Globus pallidus (tissue), 1 donor: ENCODE measurements around the gene ADPRH.

Source experiments
- DNase-seq: peaks from one replicate; pipeline ENCODE4 v3.0.0-alpha.2; 2015; ENCODE audit warnings: low spot score

ADPRH gene

DNA sequence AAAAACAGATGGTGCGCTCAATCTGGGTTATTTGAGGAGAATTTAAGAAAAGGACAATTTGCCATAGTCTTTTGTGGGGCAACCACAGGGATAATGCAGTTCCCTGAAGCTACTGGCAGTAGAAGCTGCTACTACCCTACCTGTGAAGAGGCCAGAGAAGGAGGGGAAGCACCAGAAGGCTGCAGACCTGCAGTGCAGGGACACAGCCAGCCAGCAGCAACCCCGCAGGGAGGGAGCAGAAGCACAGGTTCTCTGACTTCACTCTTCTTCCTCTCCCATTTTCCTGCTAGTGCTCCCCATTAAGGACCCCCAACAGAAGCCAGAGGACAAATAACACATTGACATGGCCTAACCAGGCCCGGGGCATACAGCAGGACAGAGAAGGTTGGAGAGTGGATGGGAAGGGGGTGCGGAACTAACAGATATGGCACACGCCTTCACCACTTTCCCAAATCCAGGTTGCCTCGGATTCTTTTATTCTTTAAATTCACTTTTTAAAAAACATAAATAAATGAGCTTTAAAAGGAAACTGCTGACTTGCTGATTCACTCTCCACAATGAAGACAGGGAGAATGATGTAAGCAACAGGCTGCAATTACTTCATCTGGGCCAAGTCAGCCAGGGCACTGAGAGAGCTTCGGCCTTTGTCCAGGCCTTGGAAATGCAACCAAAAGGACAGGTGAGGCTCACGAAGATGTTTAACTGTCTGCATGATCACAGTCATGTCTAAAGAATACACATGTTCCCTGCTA, 51.0 kb downstream of the ADPRH start:
- DNase-seq: no peak

DNA sequence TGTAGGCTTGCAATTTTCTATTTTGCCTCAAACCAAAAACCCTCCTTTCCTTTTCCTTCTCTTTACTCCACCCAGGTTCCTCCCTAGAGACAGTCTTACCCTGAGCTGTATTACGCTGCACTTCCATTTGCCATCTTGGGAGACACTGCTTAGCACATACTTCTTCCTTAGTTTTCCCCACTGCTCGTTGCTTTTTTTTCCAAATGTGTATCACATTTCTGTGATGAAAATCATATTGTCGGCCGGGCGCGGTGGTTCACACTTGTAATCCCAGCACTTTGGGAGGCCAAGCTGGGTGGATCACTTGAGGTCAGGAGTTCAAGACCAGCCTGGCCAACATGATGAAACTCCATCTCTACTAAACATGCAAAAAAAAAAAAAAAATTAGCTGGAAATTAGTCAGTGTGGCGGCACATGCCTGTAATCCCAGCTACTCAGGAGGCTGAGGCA, 51.6 kb downstream of the ADPRH start:
- DNase-seq: no peak

DNA sequence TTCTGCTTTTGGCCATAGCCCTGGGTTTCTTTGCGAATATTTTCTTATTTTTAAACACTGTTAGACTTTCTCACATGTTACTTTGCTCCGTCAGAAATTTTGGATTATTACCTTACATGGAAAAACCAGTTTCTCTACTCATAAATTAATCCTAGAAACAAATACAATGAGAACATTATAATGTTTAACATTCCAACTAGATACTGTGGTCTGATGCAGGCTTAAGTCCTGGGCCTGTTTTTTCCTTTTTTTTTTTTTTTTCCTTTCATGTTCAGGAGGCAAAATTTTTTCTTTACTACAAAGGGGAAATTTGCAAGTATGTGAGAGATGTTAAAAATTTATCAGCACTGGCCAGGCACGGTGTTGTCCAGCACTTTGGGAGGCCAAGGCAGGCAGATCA, 52.2 kb downstream of the ADPRH start:
- DNase-seq: no peak

- DNase-seq: no peak
These were observed 52.9 kb downstream of the ADPRH start for GRCh38 chr3:119632216-119632615.

- no peak for DNase-seq
These were observed 53.5 kb downstream of the ADPRH start for GRCh38 chr3:119632829-119633228.

DNA sequence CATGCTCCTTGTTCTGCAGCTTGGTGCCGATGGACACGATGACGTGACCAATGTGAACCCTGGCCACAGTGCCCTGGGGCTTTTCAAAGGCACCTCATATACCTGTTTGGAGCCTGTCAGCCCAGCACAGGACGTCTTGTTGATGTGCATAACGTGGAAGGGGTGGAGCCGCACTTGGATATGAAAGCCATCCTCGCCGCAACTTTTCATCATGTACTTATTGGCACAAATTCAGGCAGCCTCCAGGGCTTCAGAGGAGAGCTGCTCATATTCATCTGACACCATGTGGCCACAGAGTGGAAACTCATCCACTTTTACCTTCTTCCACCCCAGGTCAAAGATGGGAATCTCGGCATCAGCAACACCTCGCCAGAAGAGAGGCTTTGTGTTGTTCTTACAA, 56.4 kb downstream of the ADPRH start:
- DNase-seq: no peak

DNA sequence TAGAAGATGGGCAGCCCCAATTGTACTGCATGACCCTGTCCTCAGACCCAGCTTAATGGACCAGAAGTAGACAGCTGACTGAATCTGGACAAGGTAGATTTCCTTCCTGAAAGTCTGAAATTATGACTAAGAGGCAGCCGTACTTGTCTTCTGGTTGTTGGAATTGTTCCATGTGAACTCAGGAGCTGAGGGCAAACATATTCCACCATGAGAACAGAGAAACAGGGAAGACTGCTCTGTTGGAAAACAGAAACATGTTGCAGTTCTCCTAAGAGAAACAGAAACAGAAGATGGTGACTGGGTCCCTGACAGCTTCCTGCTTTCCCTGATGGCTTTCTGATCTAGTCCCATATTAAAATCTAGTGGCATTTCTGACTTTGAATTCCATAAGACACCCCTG, 57.0 kb downstream of the ADPRH start:
- DNase-seq: no peak

DNA sequence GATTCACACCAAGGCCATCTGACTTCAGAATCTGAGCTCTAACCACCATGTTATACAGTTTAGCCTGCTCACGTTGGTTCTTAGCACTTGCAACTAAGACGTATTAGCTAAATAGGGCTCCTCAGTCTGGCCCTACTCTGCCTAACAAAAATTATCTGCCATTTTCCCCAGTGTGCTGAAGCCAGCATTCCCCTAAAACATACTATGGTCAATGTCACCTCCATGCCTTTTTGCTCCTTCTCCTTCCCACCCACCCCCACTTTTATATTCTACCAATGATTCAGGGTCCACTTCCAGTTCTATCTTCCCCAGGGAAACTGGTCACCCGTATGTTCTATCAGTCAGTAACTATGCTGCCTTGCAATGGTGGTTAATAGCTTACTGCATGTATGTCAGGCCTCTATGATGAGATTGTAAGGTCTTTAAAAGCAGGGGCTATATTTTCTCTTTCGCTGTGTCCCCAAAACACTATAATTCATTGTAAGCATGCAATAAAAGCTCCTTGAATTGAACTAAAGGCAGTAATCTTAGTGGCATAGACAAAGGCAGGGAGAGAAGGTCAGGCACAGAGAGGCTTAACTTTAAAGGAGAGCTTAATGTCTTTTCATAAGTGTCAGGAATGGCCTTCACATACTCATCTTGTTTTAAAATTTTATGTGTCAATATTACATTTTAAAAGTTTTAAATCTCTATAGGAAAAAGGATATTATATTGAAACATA, 57.8 kb downstream of the ADPRH start:
- DNase-seq: no peak

DNA sequence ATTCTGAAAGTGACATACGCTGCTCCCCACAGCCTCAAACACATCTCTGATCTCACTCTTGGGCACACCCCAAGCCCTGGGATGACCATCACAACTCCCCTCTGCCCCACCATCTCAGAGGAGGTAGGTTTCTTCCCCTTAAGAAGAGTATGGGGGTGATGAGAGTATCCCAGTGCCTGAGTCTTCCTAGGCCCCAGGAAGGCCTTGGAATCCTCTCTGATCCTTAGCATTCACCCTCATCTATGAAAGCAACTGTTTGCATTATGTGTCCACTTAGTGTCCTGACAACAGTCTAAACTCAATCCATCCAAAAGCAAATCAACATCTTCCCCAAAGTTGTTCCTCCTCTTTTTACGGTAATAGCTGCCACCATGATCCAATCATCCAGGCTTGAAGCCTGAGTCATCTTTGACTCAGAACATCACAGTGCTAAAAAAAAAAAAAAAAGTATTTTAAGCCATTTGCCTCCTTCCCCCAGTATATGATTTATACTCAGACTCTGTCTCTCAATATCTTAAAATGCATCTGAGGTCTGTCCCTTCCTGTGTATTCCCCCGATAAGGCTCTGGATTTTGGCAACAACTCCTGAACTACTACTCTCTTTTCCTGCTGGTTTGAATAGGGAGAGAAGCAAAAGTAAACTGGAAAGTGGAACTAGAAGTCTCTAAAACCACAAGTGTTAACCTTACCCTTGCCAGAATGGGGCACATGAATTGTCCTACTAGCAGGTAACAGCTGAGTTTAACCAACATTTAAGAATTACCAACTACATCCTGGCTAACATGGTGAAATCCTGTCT, 58.6 kb downstream of the ADPRH start:
- DNase-seq: no peak
